ENCODE results near the gene CERS5.
A peak's percentile ranks its signal among the peaks of the same experiment; 100 is the strongest.

Gene CERS5

GRCh38 chr12:50127546-50127945 lies 39.6 kb downstream of the CERS5 start:
- no peak for DNase-seq (ENCODE audit: low spot score)

- no peak for DNase-seq (ENCODE audit: low spot score)
Observed at GRCh38 chr12:50123203-50123602, 44.0 kb downstream of the CERS5 start.

DNA sequence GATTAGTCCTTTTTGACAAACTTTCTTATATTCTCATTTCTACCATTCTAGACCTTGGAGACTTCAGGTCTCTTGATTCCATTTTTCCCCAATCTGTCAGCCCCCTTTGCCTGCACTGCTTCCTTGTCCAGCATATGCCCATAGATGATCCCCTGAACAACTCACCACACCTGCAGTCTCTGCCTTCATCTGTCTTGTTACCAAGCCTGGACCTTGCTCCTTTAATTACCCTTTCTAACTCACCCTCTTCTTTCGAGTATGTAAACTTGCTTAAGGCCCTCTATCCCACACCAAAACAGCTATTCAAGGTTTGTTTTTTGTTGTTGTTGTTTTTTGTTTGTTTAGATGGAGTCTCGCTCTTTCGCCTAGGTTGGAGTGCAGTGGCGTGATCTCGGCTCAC lies 45.5 kb downstream of the CERS5 start:
- DNase-seq (ENCODE audit: low spot score): no peak

DNA sequence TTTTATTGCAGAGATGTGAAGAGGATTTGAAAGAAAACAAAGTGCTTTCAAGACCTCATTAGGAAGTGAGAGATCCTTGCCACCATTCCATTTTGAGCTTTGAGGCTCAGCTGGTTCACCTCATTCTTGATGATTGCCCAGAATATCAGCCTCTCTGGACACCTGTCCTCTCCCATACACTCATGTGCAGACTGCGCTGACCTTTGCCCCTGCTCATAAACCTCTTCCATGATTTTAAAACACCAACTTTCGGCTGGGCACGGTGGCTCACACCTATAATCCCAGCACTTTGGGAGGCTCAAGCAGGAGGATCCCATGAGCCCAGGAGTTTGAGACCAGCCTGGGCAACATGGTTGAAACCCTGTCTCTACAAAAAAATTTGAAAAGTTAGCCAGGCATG lies 46.2 kb downstream of the CERS5 start:
- DNase-seq (ENCODE audit: low spot score): no peak

DNA sequence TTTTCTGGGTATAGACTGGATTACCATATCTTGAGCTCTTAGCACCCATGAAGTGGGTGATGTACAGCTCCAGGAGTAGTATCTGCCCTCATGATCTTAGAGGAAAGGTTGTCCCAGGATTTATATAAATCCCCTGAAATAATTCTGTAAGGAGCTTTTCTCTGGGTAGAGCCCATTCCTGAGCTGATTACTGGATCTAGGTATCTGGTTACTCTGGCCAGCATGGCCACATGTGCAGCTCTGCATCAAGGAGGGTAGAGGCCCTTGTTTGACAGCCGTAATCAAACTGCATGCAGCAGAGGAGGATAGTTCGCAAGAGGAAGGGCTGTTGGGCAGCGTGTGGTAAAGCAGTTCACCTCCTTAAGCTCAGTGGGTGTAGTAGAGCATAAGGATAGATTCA lies 46.6 kb downstream of the CERS5 start:
- no peak for DNase-seq (ENCODE audit: low spot score)

DNA sequence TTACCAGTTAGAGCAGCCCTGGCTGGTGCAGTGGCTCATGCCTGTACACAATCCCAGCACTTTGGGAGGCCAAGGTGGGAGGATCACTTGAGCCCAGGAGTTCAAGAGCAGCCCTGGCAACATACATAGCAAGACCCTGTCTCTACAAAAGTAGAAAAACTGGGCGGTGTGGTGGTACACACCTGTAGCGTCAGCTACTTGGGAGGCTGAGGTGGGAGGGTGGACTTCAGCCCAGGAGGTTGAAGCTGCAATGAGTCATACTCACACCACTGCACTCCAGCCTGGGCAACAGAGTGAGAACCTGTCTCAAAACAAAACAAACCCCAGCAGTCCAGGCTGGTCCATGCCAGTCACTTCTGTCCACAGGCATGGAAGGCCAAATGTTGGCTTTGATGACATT lies 47.8 kb downstream of the CERS5 start:
- DNase-seq (ENCODE audit: low spot score): no peak

DNA sequence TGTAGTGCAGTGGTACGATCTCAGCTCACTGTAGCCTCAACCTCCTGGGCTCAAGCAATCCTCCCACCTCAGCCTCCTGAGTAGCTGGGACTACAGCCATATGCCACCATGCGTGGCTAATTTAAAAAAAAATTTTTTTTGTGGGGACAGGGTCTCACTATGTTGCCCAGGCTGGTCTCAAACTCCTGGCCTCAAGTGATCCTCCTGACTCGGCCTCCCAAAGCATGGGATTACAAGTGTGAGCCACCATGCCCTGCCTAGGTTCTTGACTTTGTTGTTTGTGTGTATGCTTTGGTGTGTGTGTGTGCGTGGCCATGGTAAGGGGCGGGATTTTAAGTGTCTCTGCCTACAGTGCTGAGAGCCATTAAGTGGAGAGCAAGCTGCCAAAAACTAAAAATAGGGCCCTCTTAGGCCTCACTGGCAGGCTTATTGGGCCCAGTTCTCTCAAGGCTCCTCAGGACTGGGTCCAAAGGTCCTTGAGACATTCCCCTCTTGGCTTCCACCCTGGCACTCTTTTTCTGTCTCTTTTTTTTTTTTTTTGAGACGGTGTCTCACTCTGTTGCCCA lies 50.0 kb downstream of the CERS5 start:
- no peak for DNase-seq (ENCODE audit: low spot score)

DNA sequence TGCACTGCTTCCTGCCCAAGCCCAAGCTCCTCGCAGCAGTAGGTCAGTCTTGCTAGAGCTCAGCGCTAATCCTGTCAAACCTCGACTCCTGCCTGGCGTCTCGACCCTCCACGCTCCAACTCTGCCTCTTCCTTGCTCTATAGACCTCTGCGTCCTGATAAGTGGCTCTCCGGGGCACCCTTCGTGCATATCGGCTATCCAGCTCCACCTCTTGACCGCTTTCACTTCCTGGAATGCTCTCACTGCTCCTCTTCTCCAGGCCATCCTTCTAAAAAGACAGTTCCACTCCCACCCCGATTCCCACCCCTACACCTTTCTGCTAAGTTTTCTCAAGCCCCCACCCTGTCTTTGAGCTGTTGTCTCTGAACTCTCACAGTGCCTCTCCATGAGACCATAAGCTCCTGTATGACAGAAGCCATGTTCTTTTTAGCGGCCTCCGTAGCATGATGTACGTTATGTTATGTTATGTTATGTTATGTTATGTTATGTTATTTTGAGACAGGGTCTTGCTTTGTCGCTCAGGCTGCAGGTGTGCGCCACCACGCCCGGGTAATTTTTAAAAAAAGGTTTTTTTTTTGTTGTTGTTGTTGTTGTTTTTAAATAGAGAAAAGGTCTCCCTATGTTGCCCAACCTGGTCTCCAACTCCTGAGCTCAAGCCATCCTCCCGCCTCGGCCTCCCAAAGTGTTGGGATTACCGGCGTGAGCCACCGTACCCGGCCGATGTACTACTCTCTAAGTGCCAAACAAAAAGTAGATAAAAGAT lies 54.5 kb downstream of the CERS5 start:
- no peak for DNase-seq (ENCODE audit: low spot score)

- DNase-seq (ENCODE audit: low spot score): peak; percentile 100
Observed at GRCh38 chr12:50111693-50112455, 55.3 kb downstream of the CERS5 start, which contains the start of gene COX14. Gene COX14, plus strand, starts transcription at chr12:50112236. Its CDS starts 7,808 bp downstream, at chr12:50120044.

DNA sequence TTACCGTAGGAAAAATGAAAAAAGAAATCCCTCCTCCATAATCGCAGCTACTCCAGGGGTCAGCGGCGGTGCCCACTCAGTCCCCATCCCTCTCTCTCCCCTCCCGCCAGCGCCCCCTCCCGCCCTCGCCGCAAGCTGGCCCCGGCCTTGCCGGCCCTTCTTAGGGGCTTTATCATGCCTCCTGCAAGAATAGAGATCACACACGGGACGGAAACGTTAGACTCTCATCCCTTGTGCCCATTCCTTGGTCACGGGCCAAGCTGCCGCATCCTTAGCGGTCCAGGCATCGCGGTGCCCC lies 55.8 kb downstream of the CERS5 start:
- no peak for DNase-seq (ENCODE audit: low spot score)

DNA sequence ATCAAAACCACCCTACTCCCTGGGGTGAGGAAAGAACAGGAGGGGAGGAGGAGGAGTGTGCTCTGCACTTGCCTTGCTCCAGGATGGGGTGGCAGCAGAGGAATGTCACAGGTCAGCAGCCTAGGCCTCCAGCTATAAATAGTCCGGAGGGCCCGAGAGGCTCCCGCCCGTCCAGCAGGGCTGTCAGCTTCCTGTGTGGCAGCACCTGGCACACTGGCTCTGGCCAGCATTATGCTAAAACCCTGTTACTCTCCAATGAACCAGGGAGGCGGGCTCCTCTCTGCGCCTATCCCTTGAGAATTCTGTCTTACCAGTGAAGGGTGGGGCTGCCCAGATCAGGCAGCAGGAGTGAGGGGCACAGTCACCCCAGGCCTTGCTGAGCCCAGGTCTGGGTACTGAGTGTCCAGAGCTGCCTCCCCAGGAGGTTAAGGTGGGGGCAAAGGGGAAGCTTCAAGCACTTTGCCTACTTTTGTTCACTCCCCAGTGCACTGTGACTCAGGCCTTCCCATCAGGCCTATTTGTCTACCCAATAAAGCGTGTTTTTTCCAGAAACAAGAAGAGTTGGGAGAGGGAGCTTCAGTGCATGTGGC lies 56.3 kb downstream of the CERS5 start:
- DNase-seq (ENCODE audit: low spot score): no peak

DNA sequence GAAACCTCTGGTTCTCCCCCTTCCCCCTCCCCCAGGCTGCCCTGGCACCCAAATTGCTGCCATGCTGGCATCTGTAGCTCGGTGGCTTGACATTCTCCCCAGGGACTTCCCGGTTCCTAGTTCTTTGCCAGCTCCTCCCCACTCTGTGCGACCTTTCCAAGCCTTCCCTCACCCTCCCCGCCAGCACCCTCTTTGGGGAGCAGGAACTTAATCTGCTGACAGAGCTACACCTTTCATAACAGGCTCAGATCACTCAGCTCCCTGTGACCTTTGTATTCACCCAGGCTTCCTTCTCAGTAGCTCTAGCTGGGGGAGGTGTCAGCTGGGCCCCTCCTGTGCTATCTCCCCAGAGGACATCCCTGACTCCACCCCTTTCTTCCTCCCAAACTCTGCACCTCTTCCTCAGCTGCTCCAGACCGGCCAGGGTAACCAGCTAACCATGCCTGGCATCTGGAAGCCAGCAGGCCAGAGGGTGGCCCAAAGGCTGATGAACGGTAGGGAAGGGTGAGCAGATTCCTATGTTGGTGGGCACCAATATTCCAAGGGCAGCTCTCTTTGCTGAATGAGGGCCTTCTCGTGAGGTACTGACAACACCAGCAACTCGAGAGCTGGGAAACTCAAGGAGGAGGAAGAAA lies 56.9 kb downstream of the CERS5 start:
- no peak for DNase-seq (ENCODE audit: low spot score)

- no peak for DNase-seq (ENCODE audit: low spot score)
Observed at GRCh38 chr12:50109319-50109718, 57.9 kb downstream of the CERS5 start.

DNA sequence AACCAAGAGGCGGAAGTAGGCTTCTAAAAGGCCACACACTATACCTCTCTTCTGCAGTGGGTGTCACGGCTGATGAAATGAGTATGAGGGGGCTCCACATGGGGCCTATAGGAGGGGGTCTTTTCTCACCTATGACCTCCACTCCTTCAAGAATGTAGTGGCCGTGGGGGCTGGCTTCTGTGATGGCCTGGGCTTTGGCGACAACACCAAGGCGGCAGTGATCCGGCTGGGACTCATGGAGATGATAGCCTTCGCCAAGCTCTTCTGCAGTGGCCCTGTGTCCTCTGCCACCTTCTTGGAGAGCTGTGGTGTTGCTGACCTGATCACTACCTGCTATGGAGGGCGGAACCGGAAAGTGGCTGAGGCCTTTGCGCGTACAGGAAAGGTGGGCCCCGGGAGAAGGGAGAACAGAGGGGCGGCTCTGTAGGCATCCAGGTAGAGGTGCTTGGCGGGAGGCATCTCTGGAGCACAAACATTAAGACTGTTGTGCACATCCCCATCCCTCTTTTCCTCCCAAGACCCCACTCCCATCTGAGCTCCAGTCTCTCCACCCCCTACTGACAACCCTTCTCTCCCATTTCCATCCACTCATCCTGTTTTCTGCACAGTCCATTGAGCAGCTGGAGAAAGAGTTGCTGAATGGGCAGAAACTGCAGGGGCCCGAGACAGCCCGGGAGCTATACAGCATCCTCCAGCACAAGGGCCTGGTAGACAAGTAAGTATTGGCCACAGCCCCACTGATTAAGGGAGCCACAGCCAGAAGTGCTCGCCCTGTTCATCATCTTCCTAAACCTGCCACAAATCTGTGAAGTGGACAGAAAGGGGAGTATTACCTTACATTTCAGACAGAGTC lies 59.5 kb downstream of the CERS5 start:
- DNase-seq (ENCODE audit: low spot score): no peak

- no peak for DNase-seq (ENCODE audit: low spot score)
Observed at GRCh38 chr12:50106907-50107306, 60.3 kb downstream of the CERS5 start.

- DNase-seq (ENCODE audit: low spot score): no peak
Observed at GRCh38 chr12:50105913-50106450, 61.2 kb downstream of the CERS5 start.

- DNase-seq (ENCODE audit: low spot score): no peak
Observed at GRCh38 chr12:50104417-50105366, 62.5 kb downstream of the CERS5 start.

GRCh38 chr12:50103767-50104321 lies 63.3 kb downstream of the CERS5 start, which contains the start of gene GPD1:
Gene GPD1, plus strand, starts transcription at chr12:50104008. Its CDS starts 43 bp downstream, at chr12:50104051.
- peak; percentile 81 for DNase-seq (ENCODE audit: low spot score)

GRCh38 chr12:50103351-50103750 lies 63.8 kb downstream of the CERS5 start:
- DNase-seq (ENCODE audit: low spot score): no peak

Measured in putamen (tissue), 1 donor.